ENCODE measurements around the gene RDX.

DNA sequence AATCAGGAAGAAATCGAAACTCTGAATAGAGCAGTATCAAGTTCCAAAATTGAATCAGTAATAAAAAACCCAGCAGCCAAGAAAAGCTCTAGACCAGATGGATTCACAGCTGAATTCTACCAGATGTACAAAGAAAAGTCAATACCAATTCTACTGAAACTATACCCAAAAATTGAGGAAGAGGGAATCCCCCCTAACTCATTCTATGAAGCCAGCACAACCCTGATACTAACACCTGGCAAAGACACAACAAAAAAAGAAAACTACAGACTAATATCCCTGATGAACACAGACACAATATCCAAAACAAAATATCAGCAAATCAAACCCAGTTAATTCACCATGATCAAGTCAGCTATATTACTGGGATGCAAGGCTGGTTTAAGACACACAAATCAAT is 105.5 kb downstream of the RDX start:
- no peak for TF ChIP-seq CTCF (IDR thresholded peaks at IDR 0.05; ENCODE audit: insufficient read depth, low read depth, low read length)
- TF ChIP-seq EZH2 (IDR thresholded peaks at IDR 0.05; ENCODE audit: insufficient read depth, low read length) = no peak

All from astrocyte (in vitro differentiated cells and primary cell).